B cell (primary cell): ENCODE data around the gene TULP3. TPM values are rescaled to one million over a fixed set of nuclear protein-coding genes. Genes with fewer than 3 reads are reported as not detected.

Source experiments
- ATAC-seq: fragments of 200-7000 bp; cut with Tn5 transposase; one replicate; pipeline ENCODE4 v1.10.0; 2021; ENCODE audit warnings: low read depth, mild to moderate bottlenecking, moderate number of reproducible peaks, moderate library complexity
- CTCF ChIA-PET: fragments of 350-600 bp; sonication (Branson Sonifier 250); formaldehyde crosslinking; loops from one replicate; lab custom pipeline; 2021; ENCODE audit warnings: antibody characterized with exemption, inconsistent platforms; lab: Charles Lee
- POLR2A ChIA-PET: fragments of 350-600 bp; sonication (Branson Sonifier 250); formaldehyde crosslinking; loops from one replicate; lab custom pipeline; 2021; ENCODE audit warnings: antibody characterized with exemption; lab: Charles Lee
- DNase-seq: peaks from one replicate; pipeline ENCODE4 v3.0.0; 2013
- H2AFZ ChIP-seq: 2 replicates; pipeline ENCODE4 v1.6.1; 2012; ENCODE audit warnings: mild to moderate bottlenecking, low read depth, low read length; ENCODE audit not compliant: insufficient read depth, poor library complexity, severe bottlenecking
- H3K27ac ChIP-seq, 2 donors: 1 replicate in 1 of 2; 2 replicates in 1 of 2; pipeline ENCODE4 v1.5.1; 2012 to 2013; ENCODE audit warnings: low read length in 2 of 2, mild to moderate bottlenecking in 2 of 2, moderate library complexity in 1 of 2
- H3K27me3 ChIP-seq, 4 experiments: fragments of 200-600 bp in 1 of 4; sonication (generic) in 1 of 4; replicated peaks in 1 of 4; 1 replicate in 2 of 4; 2 replicates in 2 of 4; pipeline versions ENCODE4 v1.6.1 to v1.7.0; 2013 to 2016; ENCODE audit warnings: low read length in 3 of 4, mild to moderate bottlenecking in 2 of 4, mixed read lengths in 1 of 4, moderate library complexity in 1 of 4; ENCODE audit not compliant: insufficient read depth in 4 of 4, control insufficient read depth in 3 of 4; ENCODE audit errors: control extremely low read depth in 1 of 4
- H3K36me3 ChIP-seq, 2 experiments: replicated peaks in 1 of 2; 1 replicate in 1 of 2; 2 replicates in 1 of 2; pipeline versions ENCODE4 v1.6.1 to v1.7.1; 2013; ENCODE audit warnings: low read length in 1 of 2; ENCODE audit not compliant: insufficient read depth in 2 of 2, control insufficient read depth in 1 of 2; ENCODE audit errors: control extremely low read depth in 1 of 2, extremely low read depth in 1 of 2
- H3K4me1 ChIP-seq, 2 donors: fragments of 200-600 bp in 1 of 2; sonication (generic) in 1 of 2; 1 replicate in 1 of 2; 2 replicates in 1 of 2; pipeline versions ENCODE4 v1.5.1 to v1.6.1; 2013 to 2017; ENCODE audit warnings: low read length in 2 of 2; ENCODE audit not compliant: control insufficient read depth in 2 of 2, insufficient read depth in 2 of 2
- H3K4me2 ChIP-seq: replicated peaks from 2 replicates; pipeline ENCODE3; 2012; ENCODE audit warnings: mild to moderate bottlenecking, low read depth, low read length; ENCODE audit not compliant: poor library complexity, severe bottlenecking
- H3K4me3 ChIP-seq, 5 experiments: fragments of 200-600 bp in 1 of 5; sonication (generic) in 1 of 5; 1 replicate in 3 of 5; 2 replicates in 2 of 5; pipeline versions ENCODE4 v1.5.1 to v1.7.0; 2011 to 2016; ENCODE audit warnings: low read length in 4 of 5, mild to moderate bottlenecking in 4 of 5, low read depth in 2 of 5, control low read depth in 1 of 5, moderate library complexity in 1 of 5; ENCODE audit not compliant: insufficient read depth in 1 of 5; ENCODE audit errors: control extremely low read depth in 1 of 5, extremely low read depth in 1 of 5
- H3K79me2 ChIP-seq: fragments of 200-600 bp; sonication (generic); one replicate; pipeline ENCODE4 v1.6.0; 2016; ENCODE audit warnings: low read length; ENCODE audit not compliant: control insufficient read depth, insufficient read depth
- H3K9ac ChIP-seq: fragments of 200-600 bp; sonication (generic); 2 replicates; pipeline ENCODE4 v1.6.1; 2017; ENCODE audit warnings: mild to moderate bottlenecking, low read length, moderate library complexity
- H3K9me3 ChIP-seq, 3 donors: one replicate each; pipeline versions ENCODE4 v1.6.1 to v1.7.1; 2013; ENCODE audit warnings: low read length in 2 of 3; ENCODE audit not compliant: control insufficient read depth in 2 of 3, insufficient read depth in 1 of 3; ENCODE audit errors: control extremely low read depth in 1 of 3
- H4K20me1 ChIP-seq: 2 replicates; pipeline ENCODE4 v1.6.0; 2012; ENCODE audit warnings: mild to moderate bottlenecking, low read length; ENCODE audit not compliant: insufficient read depth, control insufficient read depth, poor library complexity, severe bottlenecking
- H3K27ac Mint-ChIP-seq: one replicate; pipeline ENCODE4 v1.8.0; 2021; ENCODE audit warnings: mixed read lengths
- H3K27me3 Mint-ChIP-seq: one replicate; pipeline ENCODE4 v1.8.0; 2021; ENCODE audit warnings: mixed read lengths
- H3K4me1 Mint-ChIP-seq: one replicate; pipeline ENCODE4 v1.8.0; 2021; ENCODE audit warnings: mixed read lengths
- H3K4me3 Mint-ChIP-seq: one replicate; pipeline ENCODE4 v1.8.0; 2021; ENCODE audit warnings: mixed read lengths
- H3K9me3 Mint-ChIP-seq: one replicate; pipeline ENCODE4 v1.8.0; 2022; ENCODE audit warnings: mixed read lengths; ENCODE audit not compliant: insufficient read depth
- EZH2 ChIP-seq: IDR thresholded peaks from 2 replicates; pipeline ENCODE4 v1.6.1; 2012; ENCODE audit warnings: borderline replicate concordance, low read depth, mild to moderate bottlenecking, moderate library complexity, low read length; ENCODE audit not compliant: insufficient read depth, poor library complexity, severe bottlenecking
- WGBS: methylation state at CpG from one replicate; pipeline ENCODE4 v1.1.5; 2013; ENCODE audit warnings: missing lambda C conversion rate; ENCODE audit not compliant: insufficient coverage; 5-methylcytosine and 5-hydroxymethylcytosine counted together
- intact Hi-C: fragments of 100-400 bp; cut with micrococcal nuclease; formaldehyde crosslinking; loops from one replicate; pipeline ENCODE4 v1.10.0; 2022
- polyA plus RNA-seq: library from polyadenylated mRNA; depleted of rRNA; stranded (reverse); fragments of >200 nt; gene quantifications from 2 replicates; pipeline ENCODE4 v1.2.3, GENCODE V29; 2012
- total RNA-seq, 2 donors: library from RNA; stranded (reverse); fragments of 120-200 nt in 1 of 2; gene quantifications; 1 replicate in 1 of 2; 2 replicates in 1 of 2; pipeline versions ENCODE4 v1.2.3 to v1.2.4, GENCODE V29; 2013 to 2022
- TF ChIP-seq, protein P1 (sequence below): fragments of 200-600 bp; IDR thresholded peaks from one replicate; pipeline ENCODE4 v1.8.0; 2022; ENCODE audit warnings: antibody characterized with exemption, mild to moderate bottlenecking

Gene TULP3
- total and polyA plus RNA-seq, 2 donors (not counting 1 experiment from before 2014, with no cell fraction given), result 8.3 to 9.2 TPM

DNA sequence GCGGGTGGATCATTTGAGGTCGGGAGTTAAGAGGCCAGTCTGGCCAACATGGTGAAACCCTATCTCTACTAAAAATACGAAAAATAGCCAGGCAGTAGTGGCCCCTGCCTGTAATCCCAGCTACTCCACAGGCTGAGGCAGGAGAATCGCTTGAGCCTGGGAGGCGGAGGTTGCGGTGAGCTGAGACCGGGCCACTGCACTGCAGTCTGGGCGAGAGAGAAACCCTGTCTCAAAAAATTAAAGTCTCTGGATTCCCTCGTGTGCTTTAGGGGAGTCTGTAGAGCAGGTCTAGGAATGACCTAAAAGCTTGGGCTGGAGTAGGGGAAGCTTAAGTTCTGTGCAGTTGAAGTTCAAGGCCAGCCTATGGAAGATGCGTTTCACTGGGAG is 697 bp upstream of the TULP3 start:
- POLR2A ChIA-PET, result interaction anchor here (0.8 to 2.2 kb wide), 4 partner anchors 9 to 47 kb away, joined by 3 to 7 read pairs (median 4); partner anchors contain the start of genes FOXM1 and RHNO1
- peak overlapping the region; percentile 94 for H2AFZ ChIP-seq

DNA sequence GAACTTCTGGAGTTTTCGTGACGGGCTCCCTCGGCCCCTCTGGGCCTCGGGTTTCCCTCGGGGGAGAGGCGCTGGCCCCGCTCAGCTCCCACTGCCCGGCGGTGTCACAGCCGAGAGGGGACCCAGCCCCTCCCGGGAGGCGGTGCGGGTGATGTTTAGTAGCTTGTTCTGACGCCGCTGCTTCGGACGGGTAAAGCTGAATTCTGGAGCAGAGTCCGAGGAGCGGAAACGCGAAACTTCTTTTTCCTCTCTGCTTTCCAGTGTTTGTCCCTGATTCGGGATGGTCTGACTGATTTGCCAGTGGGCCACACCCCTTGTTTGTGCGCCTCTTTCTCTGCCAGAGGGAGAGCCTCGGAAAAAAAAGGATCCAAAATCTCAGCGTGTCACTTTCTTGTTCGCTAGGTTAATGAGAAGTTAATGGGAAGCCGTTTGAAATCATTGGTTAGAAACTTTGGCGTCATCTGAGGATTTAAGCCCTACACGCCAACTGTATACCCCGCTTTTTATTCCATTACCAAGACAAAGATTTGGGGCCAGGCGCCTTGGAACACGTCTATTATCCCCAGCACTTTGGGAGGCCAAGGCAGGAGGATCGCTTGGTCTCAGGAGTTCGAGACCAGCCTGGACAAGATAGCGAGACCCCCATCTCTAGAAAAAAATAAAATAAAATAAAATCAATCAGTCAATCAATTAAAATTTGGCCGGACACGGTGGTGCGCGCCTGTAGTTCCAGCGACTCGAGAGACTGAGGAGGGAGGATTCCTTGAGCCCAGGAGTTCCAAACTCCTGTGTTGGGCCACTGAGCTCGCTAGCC is 756 bp downstream of the TULP3 start:
- H3K4me1 Mint-ChIP-seq, result peaks cover 24% of the 10 kb centered on the region
- DNase-seq (no peak), ATAC-seq (peak; percentile 4)
- H3K9ac ChIP-seq, result peak overlapping the region; percentile 90
- no peaks in the 10 kb centered on the region for H3K27me3 Mint-ChIP-seq
- no peaks in the 10 kb centered on the region for H3K27me3 ChIP-seq
- ChIA-PET POLR2A (no interaction called here), CTCF (interaction anchor here (0.8 to 1.7 kb wide), 2 partner anchors 78 to 107 kb away, joined by 3 to 6 read pairs; partner anchors contain the start of gene ITFG2)
- no peaks in the 10 kb centered on the region for H3K9me3 Mint-ChIP-seq
- 24% methylated on average over 35 of the region's 42 CpGs for WGBS
- no peaks in the 10 kb centered on the region for H3K36me3 ChIP-seq
- no peaks in the 10 kb centered on the region for H4K20me1 ChIP-seq
- intact Hi-C loops, result loop anchor here (2.0 to 5.0 kb wide), 4 partner anchors 53 to 1431 kb away; partner anchors contain the start of genes CRACR2A and TIGAR
- H3K4me1 ChIP-seq, result peaks cover 5 to 12% of the 10 kb centered on the region in 2 donors
- no peaks in the 10 kb centered on the region for H3K9me3 ChIP-seq
- H3K4me3 ChIP-seq, result peak overlapping the region; percentile 65 to 99 (median 85)
- H3K27ac ChIP-seq, result peak overlapping the region; percentile 56 to 89
- TF ChIP-seq, protein P1, sequence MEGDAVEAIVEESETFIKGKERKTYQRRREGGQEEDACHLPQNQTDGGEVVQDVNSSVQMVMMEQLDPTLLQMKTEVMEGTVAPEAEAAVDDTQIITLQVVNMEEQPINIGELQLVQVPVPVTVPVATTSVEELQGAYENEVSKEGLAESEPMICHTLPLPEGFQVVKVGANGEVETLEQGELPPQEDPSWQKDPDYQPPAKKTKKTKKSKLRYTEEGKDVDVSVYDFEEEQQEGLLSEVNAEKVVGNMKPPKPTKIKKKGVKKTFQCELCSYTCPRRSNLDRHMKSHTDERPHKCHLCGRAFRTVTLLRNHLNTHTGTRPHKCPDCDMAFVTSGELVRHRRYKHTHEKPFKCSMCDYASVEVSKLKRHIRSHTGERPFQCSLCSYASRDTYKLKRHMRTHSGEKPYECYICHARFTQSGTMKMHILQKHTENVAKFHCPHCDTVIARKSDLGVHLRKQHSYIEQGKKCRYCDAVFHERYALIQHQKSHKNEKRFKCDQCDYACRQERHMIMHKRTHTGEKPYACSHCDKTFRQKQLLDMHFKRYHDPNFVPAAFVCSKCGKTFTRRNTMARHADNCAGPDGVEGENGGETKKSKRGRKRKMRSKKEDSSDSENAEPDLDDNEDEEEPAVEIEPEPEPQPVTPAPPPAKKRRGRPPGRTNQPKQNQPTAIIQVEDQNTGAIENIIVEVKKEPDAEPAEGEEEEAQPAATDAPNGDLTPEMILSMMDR, result no peak
- TF ChIP-seq EZH2, result no peak
- peak overlapping the region; percentile 78 for H3K27ac Mint-ChIP-seq
- H3K4me3 Mint-ChIP-seq, result peak overlapping the region; percentile 94
- H3K4me2 ChIP-seq, result peak overlapping the region; percentile 95
- H3K79me2 ChIP-seq, result peaks cover 21% of the 10 kb centered on the region
- peak overlapping the region; percentile 94 for H2AFZ ChIP-seq

More for the DNA sequence above, 697 bp upstream of the TULP3 start:
- peak overlapping the region; percentile 90 for H3K9ac ChIP-seq
- Mint-ChIP-seq H3K4me3 (peak overlapping the region; percentile 94), H3K27me3 (no peaks in the 10 kb centered on the region), H3K4me1 (peaks cover 30% of the 10 kb centered on the region), H3K9me3 (no peaks in the 10 kb centered on the region), H3K27ac (peak overlapping the region; percentile 93)
- CTCF ChIA-PET, result interaction anchor here (1.7 kb wide), 1 partner anchor 77 kb away, joined by 6 read pairs; the partner anchor contains the start of gene ITFG2
- WGBS, result 82% methylated on average over 10 of the region's 10 CpGs
- no peaks in the 10 kb centered on the region for H3K36me3 ChIP-seq
- H3K27ac ChIP-seq, result peak overlapping the region; percentile 60 to 89
- DNase-seq, result no peak
- intact Hi-C loops, result loop anchor here (1.0 to 5.0 kb wide), 6 partner anchors 13 to 1432 kb away; partner anchors contain the start of genes CRACR2A, FKBP4, FOXM1 and RHNO1
- ATAC-seq, result no peak
- peaks cover 13% of the 10 kb centered on the region for H3K79me2 ChIP-seq
- H4K20me1 ChIP-seq, result peaks cover 2% of the 10 kb centered on the region
- H3K4me3 ChIP-seq, result peak overlapping the region; percentile 55 to 99 (median 85)
- H3K27me3 ChIP-seq, result no peaks in the 10 kb centered on the region
- peaks cover 7 to 16% of the 10 kb centered on the region in 2 donors for H3K4me1 ChIP-seq
- H3K4me2 ChIP-seq, result peak overlapping the region; percentile 95
- H3K9me3 ChIP-seq, result peaks cover 0 to 6% (median 0%) of the 10 kb centered on the region in 3 donors
- TF ChIP-seq EZH2, result no peak
